ENCODE results near the gene TOR4A.

DNA sequence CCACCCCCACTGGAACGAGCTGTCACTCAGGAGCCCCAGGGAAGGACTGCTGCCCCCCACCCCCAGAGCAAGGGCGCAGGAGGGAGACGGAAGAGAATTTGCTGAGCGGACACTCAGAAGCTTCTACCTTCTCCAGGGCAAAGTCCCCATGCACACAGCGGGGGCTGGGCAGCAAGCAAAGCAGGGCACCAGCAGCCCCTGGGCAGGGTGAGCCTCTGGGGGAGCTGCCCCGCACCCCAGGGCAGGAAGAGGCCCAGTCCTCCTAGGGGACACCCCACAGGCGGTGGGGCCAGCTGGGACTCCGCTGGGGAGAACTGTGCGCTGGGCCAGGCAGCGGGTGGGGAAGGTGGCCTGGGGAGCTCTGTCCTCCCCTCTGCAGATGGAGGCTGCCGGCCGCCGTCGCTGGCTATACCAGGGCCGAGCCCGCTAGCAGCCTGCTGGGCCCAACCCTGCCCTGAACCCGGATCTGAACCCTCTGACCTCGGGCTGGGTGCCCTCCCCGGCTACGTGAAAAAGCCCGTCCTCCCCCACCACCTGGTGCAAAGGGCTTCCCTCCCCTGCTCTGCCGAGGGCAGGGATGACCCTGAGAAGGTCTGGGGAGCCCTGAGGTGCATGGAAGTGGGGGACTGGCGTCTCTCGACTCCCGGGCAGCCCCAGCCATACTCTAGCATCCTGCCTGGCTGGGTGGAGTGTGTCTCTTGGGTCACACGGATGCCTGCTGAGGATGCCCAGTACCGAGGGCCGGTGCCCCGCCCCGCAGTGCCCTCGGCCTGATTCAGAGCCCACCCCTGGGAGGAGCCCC, 47.4 kb upstream of the TOR4A start:
- TF ChIP-seq, protein P1, sequence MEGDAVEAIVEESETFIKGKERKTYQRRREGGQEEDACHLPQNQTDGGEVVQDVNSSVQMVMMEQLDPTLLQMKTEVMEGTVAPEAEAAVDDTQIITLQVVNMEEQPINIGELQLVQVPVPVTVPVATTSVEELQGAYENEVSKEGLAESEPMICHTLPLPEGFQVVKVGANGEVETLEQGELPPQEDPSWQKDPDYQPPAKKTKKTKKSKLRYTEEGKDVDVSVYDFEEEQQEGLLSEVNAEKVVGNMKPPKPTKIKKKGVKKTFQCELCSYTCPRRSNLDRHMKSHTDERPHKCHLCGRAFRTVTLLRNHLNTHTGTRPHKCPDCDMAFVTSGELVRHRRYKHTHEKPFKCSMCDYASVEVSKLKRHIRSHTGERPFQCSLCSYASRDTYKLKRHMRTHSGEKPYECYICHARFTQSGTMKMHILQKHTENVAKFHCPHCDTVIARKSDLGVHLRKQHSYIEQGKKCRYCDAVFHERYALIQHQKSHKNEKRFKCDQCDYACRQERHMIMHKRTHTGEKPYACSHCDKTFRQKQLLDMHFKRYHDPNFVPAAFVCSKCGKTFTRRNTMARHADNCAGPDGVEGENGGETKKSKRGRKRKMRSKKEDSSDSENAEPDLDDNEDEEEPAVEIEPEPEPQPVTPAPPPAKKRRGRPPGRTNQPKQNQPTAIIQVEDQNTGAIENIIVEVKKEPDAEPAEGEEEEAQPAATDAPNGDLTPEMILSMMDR (IDR thresholded peaks at IDR 0.05; ENCODE audit: borderline replicate concordance, extremely low read depth, low read length, poor library complexity, severe bottlenecking) = no peak
- TF ChIP-seq EZH2 (IDR thresholded peaks at IDR 0.05; ENCODE audit: borderline replicate concordance, low read depth, low read length, severe bottlenecking) = no peak
